ENCODE measurements around the gene EHHADH.

- no peak for TF ChIP-seq POLR2A (IDR thresholded peaks at IDR 0.05; ENCODE audit: low read length)
- TF ChIP-seq GATA1 (IDR thresholded peaks at IDR 0.05; ENCODE audit: low read depth, low read length) = no peak
These were observed 3.6 kb downstream of the EHHADH start for GRCh38 chr3:185250247-185250646.
